Frontal cortex (tissue), 4 donors: ENCODE data around the gene PCDHGB6. TPM values are rescaled to one million over a fixed set of nuclear protein-coding genes. Genes with fewer than 3 reads are reported as not detected.
"Not testable (repeated sequence)": the region's sequence is repeated elsewhere in the genome, so short reads cannot be mapped to it uniquely, and the experiment has no call there.

Experiments
- DNase-seq, 2 donors: peaks; one replicate each; pipeline ENCODE4 v3.0.0; 2012; ENCODE audit warnings: low spot score in 2 of 2
- FAIRE-seq: peaks from 2 replicates; lab custom pipeline; 2012; peaks lifted over from hg19 to GRCh38; lab: Jason Lieb, UNC
- total RNA-seq: library from RNA; depleted of rRNA; stranded (reverse); fragments of >200 nt; gene quantifications from one replicate; pipeline ENCODE4 v1.2.3, GENCODE V29; 2014
- donor health status: control.
- donor health status: control.
- donor health status: control.

The PCDHGB6 gene
- total RNA-seq, 1 donor from 2014 or later, result 9.8 TPM

DNA sequence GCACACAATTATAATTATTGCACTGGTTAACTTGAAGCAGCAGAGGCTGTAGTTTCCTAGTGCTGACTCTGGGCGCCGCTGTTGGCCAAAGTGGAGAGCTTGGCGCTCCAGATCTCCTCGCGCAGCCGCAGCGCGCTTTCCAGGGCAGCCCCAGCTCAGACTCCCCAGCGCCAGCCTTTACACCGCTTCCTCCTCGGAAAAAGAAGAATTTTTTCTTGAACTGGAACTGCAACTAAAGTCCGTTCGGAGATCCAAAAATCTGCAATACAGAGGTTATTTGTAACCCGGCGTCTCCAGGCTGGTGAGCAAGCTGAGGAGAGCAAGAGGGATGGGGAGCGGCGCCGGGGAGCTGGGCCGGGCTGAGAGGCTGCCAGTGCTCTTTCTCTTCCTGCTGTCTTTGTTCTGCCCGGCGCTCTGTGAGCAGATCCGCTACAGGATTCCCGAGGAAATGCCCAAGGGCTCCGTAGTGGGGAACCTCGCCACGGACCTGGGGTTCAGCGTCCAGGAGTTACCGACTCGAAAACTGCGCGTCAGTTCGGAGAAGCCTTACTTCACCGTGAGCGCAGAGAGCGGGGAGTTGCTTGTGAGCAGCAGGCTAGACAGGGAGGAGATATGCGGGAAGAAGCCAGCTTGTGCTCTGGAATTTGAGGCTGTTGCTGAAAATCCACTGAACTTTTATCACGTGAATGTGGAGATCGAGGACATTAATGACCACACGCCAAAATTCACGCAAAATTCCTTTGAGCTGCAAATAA is 20.1 kb upstream of the PCDHGB6 start, which contains the start of gene PCDHGB4:
Gene PCDHGB4, plus strand, starts transcription at position 142 of the 755 bp plus-strand sequence. Its CDS starts 187 bp downstream, at position 329.
- not testable (repeated sequence) for DNase-seq, FAIRE-seq

DNA sequence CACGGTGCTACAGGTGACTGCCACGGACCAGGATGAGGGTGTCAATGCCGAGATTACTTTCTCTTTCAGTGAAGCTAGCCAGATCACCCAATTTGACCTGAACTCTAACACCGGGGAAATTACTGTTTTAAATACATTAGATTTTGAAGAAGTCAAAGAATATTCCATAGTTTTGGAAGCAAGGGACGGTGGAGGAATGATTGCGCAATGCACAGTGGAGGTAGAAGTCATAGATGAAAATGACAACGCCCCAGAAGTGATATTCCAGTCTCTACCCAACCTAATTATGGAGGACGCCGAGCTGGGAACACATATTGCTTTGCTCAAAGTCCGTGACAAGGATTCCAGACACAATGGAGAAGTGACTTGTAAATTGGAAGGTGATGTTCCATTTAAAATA is 19.2 kb upstream of the PCDHGB6 start:
- FAIRE-seq (no peak), DNase-seq (no peak)

- no peak for FAIRE-seq
- no peak for DNase-seq
These were observed 18.4 kb upstream of the PCDHGB6 start for GRCh38 chr5:141389153-141390042.

GRCh38 chr5:141392429-141393198 is 15.2 kb upstream of the PCDHGB6 start, which contains the start of gene PCDHGA8:
PCDHGA8 (plus strand) TSS chr5:141392633; CDS start chr5:141392814, 181 bp downstream.
- DNase-seq (no peak), FAIRE-seq (no peak)

DNA sequence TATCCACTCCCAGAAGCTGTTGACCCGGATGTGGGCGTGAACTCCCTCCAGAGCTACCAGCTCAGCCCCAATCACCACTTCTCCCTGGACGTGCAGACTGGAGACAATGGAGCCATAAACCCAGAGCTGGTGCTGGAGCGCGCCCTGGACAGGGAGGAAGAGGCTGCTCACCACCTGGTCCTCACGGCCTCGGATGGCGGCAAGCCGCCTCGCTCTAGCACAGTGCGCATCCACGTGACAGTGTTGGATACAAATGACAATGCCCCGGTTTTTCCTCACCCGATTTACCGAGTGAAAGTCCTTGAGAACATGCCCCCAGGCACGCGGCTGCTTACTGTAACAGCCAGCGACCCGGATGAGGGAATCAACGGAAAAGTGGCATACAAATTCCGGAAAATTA is 14.6 kb upstream of the PCDHGB6 start:
- no peak for DNase-seq
- FAIRE-seq, result no peak

DNA sequence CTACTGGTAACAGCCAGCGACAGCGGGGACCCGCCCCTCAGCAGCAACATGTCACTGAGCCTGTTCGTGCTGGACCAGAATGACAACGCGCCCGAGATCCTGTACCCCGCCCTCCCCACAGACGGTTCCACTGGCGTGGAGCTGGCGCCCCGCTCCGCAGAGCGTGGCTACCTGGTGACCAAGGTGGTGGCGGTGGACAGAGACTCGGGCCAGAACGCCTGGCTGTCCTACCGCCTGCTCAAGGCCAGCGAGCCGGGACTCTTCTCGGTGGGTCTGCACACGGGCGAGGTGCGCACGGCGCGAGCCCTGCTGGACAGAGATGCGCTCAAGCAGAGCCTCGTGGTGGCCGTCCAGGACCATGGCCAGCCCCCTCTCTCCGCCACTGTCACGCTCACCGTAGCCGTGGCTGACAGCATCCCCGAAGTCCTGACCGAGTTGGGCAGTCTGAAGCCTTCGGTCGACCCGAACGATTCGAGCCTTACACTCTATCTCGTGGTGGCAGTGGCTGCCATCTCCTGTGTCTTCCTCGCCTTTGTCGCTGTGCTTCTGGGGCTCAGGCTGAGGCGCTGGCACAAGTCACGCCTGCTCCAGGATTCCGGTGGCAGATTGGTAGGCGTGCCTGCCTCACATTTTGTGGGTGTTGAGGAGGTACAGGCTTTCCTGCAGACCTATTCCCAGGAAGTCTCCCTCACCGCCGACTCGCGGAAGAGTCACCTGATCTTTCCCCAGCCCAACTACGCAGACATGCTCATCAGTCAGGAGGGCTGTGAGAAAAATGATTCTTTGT is 13.2 kb upstream of the PCDHGB6 start:
- FAIRE-seq, result not testable (repeated sequence)

DNA sequence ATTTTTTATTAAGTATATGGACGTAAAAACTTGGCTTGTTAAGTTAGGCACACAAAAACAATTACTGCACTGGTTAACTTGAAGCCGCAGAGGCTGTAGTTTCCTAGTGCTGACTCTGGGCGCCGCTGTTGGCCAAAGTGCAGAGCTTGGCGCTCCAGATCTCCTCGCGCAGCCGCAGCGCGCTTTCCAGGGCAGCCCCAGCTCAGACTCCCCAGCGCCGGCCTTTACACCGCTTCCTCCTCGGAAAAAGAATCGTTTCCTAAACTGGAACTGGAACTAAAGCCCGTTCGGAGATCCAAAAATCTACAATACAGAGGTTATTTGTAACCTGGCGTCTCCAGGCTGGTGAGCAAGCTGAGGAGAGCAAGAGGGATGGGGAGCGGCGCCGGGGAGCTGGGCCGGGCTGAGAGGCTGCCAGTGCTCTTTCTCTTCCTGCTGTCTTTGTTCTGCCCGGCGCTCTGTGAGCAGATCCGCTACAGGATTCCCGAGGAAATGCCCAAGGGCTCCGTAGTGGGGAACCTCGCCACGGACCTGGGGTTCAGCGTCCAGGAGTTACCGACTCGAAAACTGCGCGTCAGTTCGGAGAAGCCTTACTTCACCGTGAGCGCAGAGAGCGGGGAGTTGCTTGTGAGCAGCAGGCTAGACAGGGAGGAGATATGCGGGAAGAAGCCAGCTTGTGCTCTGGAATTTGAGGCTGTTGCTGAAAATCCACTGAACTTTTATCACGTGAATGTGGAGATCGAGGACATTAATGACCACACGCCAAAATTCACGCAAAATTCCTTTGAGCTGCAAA is 9.9 kb upstream of the PCDHGB6 start, which contains the start of gene PCDHGB5:
Gene PCDHGB5, plus strand, starts transcription at position 192 of the 796 bp plus-strand sequence. Its CDS starts 181 bp downstream, at position 373.
- FAIRE-seq, DNase-seq: not testable (repeated sequence)

More for the DNA sequence above, 13.2 kb upstream of the PCDHGB6 start:
- not testable (repeated sequence) for DNase-seq

DNA sequence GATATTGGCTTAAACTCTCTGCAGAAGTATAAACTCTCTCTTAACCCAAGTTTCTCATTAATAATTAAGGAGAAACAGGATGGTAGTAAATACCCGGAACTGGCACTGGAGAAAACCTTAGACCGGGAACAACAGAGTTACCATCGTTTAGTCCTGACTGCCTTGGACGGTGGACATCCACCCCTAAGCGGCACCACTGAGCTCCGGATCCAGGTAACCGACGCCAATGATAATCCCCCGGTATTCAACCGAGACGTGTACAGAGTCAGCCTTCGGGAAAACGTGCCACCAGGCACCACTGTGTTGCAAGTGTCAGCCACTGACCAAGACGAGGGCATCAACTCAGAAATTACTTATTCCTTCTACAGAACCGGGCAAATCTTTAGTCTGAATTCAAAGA is 9.2 kb upstream of the PCDHGB6 start:
- FAIRE-seq, result no peak

GRCh38 chr5:141399555-141400258 is 8.1 kb upstream of the PCDHGB6 start:
- FAIRE-seq (no peak), DNase-seq (no peak)

More for the DNA sequence above, 9.2 kb upstream of the PCDHGB6 start:
- no peak for DNase-seq

DNA sequence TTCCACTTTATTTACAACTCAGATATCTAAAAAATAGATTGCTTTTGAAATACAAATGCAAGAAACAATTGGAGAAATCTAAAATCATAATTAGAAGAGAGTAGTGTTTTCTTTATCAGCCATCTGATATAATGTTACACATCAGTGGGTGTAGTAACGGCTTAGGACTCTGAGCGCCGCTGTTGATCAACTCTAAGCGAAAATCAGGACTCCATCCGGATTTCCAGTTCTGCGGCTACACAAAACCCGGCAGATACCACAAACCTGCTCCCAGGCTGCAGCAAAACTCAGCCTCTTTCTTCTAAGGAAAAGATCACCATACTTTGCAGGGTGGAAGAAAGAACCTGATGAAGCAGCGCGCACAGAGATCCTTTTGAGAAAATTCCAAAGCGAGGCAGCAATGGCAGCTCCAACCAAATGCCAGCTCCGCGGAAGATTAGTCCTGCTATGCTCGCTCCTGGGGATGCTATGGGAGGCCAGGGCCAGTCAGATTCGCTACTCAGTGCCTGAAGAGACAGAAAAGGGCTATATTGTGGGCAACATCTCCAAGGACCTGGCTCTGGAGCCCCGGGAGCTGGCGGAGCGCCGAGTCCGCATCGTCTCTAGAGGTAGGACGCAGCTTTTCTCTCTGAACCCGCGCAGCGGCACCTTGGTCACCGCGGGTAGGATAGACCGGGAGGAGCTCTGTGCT is 5.1 kb upstream of the PCDHGB6 start, which contains the start of gene PCDHGA9:
Gene PCDHGA9, plus strand, starts transcription at position 226 of the 691 bp plus-strand sequence. Its CDS starts 175 bp downstream, at position 401.
- FAIRE-seq, result no peak

GRCh38 chr5:141403387-141403786 is 4.4 kb upstream of the PCDHGB6 start:
- FAIRE-seq (no peak), DNase-seq (no peak)

More for the DNA sequence above, 5.1 kb upstream of the PCDHGB6 start, which contains the start of gene PCDHGA9:
- no peak for DNase-seq

DNA sequence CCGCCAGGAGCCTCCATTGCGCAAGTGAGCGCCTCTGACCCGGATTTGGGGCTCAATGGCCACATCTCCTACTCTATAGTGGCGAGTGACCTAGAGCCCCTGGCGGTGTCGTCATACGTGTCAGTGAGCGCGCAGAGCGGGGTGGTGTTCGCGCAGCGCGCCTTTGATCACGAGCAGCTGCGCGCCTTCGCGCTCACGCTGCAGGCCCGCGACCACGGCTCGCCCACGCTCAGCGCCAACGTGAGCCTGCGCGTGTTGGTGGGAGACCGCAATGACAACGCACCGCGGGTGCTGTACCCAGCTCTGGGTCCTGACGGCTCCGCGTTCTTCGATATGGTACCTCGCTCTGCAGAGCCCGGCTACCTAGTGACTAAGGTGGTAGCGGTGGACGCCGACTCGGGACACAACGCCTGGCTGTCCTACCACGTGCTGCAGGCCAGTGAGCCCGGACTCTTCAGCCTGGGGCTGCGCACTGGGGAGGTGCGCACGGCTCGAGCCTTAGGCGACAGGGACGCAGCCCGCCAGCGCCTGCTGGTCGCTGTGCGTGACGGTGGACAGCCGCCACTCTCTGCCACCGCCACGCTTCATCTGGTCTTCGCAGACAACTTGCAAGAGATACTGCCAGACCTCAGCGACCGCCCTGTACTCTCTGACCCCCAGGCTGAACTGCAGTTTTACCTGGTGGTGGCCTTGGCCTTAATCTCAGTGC is 1.9 kb downstream of the PCDHGB6 start:
- FAIRE-seq (no peak), DNase-seq (no peak)

DNA sequence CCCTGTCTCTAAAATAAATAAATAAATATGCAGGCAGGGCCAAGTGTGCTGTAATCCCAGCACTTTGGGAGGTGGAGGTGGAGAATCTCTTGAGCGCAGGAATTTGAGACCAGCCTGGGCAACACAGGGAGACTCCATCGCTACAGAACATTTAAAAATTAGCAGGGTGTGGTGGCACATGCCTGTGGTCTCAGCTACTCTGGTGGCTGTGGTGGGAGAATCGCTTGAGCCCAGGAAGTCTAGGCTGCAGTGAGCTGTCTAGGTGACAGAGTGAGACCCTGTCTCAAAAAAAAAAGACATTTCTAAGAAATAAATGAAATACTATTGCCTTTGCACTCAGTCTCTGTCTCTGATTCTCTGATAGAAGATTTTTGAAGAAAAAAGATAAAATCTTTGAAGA is 3.8 kb downstream of the PCDHGB6 start:
- DNase-seq (no peak), FAIRE-seq (no peak)

DNA sequence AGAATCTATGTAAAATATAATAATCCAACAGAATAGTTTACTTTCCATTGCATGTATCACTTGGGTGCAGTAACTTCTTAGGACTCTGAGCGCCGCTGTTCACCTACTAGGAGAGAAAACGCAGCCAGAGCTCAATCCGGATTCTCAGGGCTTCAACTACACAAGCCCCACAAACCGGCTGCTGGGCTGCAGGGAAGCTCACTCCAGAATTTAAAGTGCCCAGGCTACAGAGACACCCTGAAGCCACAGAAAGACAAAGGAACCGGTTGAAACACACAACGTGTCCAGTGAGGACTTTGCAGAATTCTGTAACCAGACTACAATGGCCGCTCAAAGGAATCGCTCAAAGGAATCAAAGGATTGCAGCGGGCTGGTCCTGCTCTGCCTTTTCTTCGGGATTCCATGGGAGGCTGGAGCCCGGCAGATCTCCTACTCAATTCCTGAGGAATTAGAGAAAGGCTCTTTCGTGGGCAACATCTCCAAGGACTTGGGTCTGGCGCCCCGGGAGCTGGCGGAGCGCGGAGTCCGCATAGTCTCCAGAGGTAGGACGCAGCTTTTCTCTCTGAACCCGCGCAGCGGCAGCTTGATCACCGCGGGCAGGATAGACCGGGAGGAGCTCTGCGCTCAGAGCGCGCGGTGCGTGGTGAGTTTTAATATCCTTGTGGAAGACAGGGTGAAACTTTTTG is 5.2 kb downstream of the PCDHGB6 start, which contains the start of gene PCDHGA10:
Gene PCDHGA10, plus strand, starts transcription at position 134 of the 686 bp plus-strand sequence. Its CDS starts 189 bp downstream, at position 323.
- DNase-seq, result no peak
- no peak for FAIRE-seq

DNA sequence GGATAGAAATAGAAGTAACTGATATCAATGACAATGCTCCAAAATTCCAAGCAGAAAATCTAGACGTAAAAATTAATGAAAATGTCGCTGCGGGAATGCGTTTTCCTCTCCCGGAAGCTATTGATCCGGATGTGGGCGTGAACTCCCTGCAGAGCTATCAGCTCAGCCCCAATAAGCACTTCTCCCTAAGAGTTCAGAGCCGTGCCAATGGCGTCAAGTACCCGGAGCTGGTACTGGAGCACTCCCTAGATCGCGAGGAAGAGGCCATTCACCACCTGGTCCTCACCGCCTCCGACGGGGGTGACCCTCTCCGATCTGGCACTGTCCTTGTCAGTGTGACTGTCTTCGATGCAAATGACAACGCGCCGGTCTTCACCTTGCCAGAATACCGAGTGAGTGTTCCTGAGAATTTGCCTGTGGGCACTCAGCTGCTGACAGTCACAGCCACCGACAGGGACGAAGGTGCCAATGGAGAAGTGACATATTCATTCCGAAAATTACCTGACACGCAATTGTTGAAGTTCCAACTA is 5.8 kb downstream of the PCDHGB6 start:
- no peak for DNase-seq
- FAIRE-seq, result no peak
